Measurements from ENCODE around the gene ENC1.

GRCh38 chr5:74633695-74634094 lies 6.8 kb downstream of the ENC1 start:
- TF ChIP-seq CTCF (IDR thresholded peaks at IDR 0.05) (no peak), POLR2A (IDR thresholded peaks at IDR 0.05) (no peak), POLR2AphosphoS5 (IDR thresholded peaks at IDR 0.05) (no peak)
